Astrocyte (in vitro differentiated cells and primary cell): ENCODE measurements around the gene KLHL26.

Experiments used
- EZH2 ChIP-seq: IDR thresholded peaks from 2 replicates; pipeline ENCODE4 v1.6.1; 2012; ENCODE audit warnings: mild to moderate bottlenecking, low read length, inconsistent platforms; ENCODE audit not compliant: insufficient read depth
- TF ChIP-seq, protein P1 (sequence below): IDR thresholded peaks from 2 replicates; pipeline ENCODE4 v1.5.1; 2011; ENCODE audit warnings: low read depth, mild to moderate bottlenecking, inconsistent platforms, low read length, moderate library complexity; ENCODE audit not compliant: insufficient read depth

DNA sequence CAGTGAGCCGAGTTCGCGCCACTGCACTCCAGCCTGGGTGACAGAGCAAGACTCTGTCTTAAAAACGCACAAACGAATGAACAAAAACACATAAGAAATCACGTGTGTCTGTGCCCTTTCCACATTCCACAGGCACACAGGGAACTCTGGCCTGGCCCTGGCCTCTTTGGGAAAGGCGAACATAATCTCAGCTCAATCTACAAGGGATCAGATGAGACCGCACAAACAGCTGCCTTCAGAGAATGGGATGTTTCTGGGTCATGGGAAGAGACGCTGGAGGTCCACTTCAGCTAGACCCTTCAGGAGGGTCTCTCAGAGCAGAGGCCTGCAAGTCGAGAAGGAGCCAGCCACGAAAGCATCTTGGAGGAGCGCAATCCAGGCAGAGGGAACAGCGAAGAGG is 40.3 kb downstream of the KLHL26 start:
- TF ChIP-seq, protein P1, sequence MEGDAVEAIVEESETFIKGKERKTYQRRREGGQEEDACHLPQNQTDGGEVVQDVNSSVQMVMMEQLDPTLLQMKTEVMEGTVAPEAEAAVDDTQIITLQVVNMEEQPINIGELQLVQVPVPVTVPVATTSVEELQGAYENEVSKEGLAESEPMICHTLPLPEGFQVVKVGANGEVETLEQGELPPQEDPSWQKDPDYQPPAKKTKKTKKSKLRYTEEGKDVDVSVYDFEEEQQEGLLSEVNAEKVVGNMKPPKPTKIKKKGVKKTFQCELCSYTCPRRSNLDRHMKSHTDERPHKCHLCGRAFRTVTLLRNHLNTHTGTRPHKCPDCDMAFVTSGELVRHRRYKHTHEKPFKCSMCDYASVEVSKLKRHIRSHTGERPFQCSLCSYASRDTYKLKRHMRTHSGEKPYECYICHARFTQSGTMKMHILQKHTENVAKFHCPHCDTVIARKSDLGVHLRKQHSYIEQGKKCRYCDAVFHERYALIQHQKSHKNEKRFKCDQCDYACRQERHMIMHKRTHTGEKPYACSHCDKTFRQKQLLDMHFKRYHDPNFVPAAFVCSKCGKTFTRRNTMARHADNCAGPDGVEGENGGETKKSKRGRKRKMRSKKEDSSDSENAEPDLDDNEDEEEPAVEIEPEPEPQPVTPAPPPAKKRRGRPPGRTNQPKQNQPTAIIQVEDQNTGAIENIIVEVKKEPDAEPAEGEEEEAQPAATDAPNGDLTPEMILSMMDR = no peak
- TF ChIP-seq EZH2 = no peak
